WERI-Rb-1 (cell line): ENCODE measurements around the gene SESN3.

Experiments
- DNase-seq: peaks from one replicate; pipeline ENCODE4 v3.0.0-alpha.2; 2020
- H3K27ac ChIP-seq: fragments of 250-450 bp; sonication (Bioruptor Pico); 2 replicates; pipeline ENCODE4 v1.5.1; 2020; ENCODE audit warnings: mild to moderate bottlenecking, moderate library complexity
- H3K27me3 ChIP-seq: fragments of 250-450 bp; sonication (Bioruptor Pico); 2 replicates; pipeline ENCODE4 v1.5.1; 2021; ENCODE audit warnings: mild to moderate bottlenecking, low read depth, moderate library complexity; ENCODE audit not compliant: insufficient read depth, severe bottlenecking
- H3K36me3 ChIP-seq: fragments of 250-450 bp; sonication (Bioruptor Pico); 2 replicates; pipeline ENCODE4 v1.5.1; 2020; ENCODE audit warnings: mild to moderate bottlenecking, moderate library complexity
- H3K4me3 ChIP-seq: 2 replicates; pipeline ENCODE4 v1.5.1; 2011; ENCODE audit warnings: low read depth, mild to moderate bottlenecking, control low read depth, low read length
- H3K9me3 ChIP-seq: fragments of 250-450 bp; sonication (Bioruptor Pico); 2 replicates; pipeline ENCODE4 v1.5.1; 2021; ENCODE audit warnings: mild to moderate bottlenecking, moderate library complexity; ENCODE audit not compliant: severe bottlenecking
- TF ChIP-seq, protein P1 (sequence below): IDR thresholded peaks from 2 replicates; pipeline ENCODE4 v1.5.1; 2011; ENCODE audit warnings: low read depth, mild to moderate bottlenecking, control low read depth, inconsistent platforms, low read length

The SESN3 gene

DNA sequence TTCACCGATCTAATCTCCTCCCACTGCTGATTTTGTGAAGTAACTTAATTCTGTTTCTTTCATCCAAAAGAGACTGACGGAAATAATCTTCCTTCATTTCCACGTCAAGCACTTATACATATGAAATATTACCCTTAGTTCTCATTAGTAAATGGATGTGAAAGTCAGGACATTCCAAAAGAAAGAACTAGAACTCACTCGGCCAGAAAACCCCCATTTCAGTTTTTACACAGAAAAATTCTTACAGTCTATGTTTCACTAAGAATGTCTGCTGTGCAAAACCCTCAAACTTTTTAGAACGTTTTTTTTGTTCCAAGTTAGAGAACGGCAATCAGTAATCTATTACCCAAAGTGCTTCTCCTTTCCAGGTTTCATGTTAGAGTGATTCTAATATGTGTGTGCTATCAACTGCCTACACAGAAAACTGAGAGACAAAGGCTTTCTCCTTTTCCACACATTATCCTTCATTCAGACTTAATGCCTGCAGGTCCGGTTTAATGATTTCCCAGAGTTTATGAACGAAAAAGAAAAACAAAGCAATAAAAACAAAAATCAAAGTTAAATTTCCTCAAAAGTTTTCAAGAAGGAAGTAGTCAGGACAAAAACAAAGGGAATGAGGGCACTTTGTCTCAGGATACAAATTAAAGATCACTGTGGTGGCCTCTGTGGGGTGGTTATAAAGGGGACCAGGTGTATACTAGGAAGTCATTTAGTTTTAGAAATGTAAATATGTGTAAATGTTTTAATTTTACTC lies 11.3 kb upstream of the SESN3 start:
- H3K27me3 ChIP-seq = no peaks in the 10 kb centered on the region
- DNase-seq = no peak
- TF ChIP-seq, protein P1, sequence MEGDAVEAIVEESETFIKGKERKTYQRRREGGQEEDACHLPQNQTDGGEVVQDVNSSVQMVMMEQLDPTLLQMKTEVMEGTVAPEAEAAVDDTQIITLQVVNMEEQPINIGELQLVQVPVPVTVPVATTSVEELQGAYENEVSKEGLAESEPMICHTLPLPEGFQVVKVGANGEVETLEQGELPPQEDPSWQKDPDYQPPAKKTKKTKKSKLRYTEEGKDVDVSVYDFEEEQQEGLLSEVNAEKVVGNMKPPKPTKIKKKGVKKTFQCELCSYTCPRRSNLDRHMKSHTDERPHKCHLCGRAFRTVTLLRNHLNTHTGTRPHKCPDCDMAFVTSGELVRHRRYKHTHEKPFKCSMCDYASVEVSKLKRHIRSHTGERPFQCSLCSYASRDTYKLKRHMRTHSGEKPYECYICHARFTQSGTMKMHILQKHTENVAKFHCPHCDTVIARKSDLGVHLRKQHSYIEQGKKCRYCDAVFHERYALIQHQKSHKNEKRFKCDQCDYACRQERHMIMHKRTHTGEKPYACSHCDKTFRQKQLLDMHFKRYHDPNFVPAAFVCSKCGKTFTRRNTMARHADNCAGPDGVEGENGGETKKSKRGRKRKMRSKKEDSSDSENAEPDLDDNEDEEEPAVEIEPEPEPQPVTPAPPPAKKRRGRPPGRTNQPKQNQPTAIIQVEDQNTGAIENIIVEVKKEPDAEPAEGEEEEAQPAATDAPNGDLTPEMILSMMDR = no peak
- H3K36me3 ChIP-seq = no peaks in the 10 kb centered on the region
- no peak overlapping the region for H3K27ac ChIP-seq
- H3K4me3 ChIP-seq = no peak overlapping the region
- H3K9me3 ChIP-seq = no peaks in the 10 kb centered on the region

DNA sequence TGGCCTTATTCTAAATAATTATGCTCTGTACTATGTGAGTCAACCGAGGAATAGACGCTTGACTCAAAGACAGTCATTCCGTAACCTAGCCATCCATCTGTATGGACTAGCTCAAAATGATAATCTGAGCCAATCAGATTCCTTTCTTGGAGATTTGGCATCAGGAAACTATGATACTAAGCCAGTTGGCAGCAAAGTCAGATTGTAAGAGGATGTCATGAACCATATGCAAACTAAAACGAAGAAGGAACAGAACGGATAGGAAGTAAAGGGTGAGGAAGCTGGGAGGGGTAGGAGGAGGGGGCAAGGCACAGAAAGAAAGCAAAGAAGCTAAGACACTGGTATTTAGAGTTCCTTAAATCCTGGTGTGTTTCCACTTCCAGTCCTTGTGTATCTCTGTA lies 10.7 kb upstream of the SESN3 start:
- Histone ChIP-seq H3K9me3 (no peaks in the 10 kb centered on the region), H3K4me3 (no peak overlapping the region), H3K27me3 (no peaks in the 10 kb centered on the region), H3K36me3 (no peaks in the 10 kb centered on the region), H3K27ac (no peak overlapping the region)
- TF ChIP-seq, protein P1 = no peak
- DNase-seq = no peak

DNA sequence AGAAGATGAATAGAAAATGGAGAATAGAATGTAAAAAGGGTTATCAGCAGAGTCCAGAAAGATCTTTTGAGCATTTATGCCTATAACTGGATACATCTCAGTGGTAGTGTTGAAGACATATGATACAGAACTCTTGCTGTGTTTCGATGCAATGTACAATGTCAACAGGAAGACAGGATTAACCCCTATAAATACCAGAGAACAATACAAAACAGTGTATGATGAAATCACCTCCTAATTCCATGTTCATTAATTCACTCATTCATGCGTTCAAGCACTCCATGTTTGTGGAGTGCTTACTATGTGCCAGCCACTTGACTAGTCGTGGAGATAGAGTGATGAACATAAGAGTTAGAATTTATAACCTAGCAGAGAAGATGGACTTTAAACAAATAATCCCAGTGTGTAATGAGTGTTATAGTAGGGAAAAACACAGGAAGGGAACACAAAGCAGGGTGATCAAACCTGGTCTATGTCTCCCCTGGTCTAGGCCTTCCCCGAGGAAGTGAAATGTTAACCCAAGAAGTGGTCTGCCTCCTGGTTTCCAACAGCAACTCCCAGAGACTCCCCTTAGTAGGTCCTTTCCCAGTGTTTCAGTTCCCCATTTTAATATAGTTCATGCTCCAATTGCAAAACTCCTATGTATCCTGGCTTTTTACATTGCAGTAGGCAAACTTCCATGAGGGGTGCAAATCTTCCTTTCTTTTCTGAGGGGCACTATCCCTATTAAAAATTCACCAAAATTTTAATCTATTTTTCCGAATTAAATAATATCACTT lies 9.1 kb upstream of the SESN3 start:
- Histone ChIP-seq H3K36me3 (no peaks in the 10 kb centered on the region), H3K27me3 (no peaks in the 10 kb centered on the region), H3K4me3 (no peak overlapping the region), H3K9me3 (no peaks in the 10 kb centered on the region), H3K27ac (no peak overlapping the region)
- DNase-seq = no peak
- TF ChIP-seq, protein P1 = no peak

DNA sequence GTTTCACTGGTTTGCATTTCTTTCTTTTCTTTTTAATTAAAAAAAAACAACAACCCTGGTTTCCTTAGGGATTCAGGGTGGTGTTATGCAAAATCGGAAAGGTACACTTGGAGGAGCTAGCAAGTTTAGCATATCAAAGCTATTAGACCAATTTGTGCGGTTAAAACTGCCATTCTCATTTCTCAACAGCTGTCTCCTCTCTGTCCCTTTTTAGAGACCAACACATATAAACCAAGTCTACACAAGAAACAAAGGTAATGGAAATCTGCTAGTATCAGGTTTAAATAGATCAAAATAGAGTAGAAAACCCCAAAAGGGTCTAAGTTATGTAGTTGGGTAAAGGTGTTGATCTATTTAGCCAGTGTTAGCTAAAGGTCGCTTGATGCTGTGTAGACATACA lies 1.7 kb upstream of the SESN3 start:
- no peak for DNase-seq
- H3K4me3 ChIP-seq = no peak overlapping the region
- no peaks in the 10 kb centered on the region for H3K27me3 ChIP-seq
- TF ChIP-seq, protein P1 = no peak
- H3K27ac ChIP-seq = no peak overlapping the region
- H3K36me3 ChIP-seq = no peaks in the 10 kb centered on the region
- no peaks in the 10 kb centered on the region for H3K9me3 ChIP-seq

DNA sequence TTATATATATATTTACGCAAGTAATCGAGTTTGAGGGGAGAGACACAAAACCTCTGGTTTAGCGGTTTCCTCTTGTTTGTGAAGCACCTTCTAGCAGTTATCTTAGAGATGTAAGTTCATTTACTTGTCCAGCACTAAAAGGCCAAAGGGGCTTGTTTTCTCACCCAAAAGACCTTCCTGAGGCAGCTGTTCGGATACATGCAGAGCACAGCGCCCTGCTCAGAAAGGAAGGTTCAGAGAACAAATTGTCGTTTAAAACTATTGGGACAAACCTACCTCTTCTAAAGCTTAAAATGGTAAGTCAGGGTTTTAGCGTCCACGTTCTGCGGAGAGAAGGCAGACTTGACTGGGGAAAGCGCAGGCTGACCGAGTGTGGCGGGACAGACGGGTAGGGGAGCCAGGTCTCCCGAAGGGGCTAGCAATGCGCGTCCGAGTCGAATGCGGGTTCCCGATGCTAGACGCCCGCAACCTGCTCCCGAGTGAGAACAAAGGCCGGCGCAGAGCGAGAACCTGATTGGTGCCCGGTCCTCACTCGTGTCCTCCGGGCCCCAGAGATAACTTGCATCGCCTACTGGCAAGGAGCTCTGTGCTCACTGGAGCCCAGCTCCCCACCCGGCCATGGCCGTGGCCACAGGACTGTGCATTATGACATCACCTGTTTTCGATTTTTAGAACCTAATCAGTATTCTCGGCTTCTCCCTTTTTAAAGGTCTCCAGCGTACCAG lies 1.0 kb upstream of the SESN3 start:
- no peaks in the 10 kb centered on the region for H3K9me3 ChIP-seq
- peak; percentile 7 for DNase-seq
- peak overlapping the region; percentile 32 for H3K27ac ChIP-seq
- TF ChIP-seq, protein P1 = no peak
- H3K4me3 ChIP-seq = peak overlapping the region; percentile 9; the same call in 1 of the 2 replicates
- H3K36me3 ChIP-seq = no peaks in the 10 kb centered on the region
- H3K27me3 ChIP-seq = no peaks in the 10 kb centered on the region
